HL-60/S4 treated with phorbol 12-myristate 13-acetate at 8.2 ng/mL for 4 days and 3 days (cell line): ENCODE results near the gene RPS3A.
"Not testable (repeated sequence)": the region's sequence is repeated elsewhere in the genome, so short reads cannot be mapped to it uniquely, and the experiment has no call there.

Experiments
- in situ Hi-C: fragments of 300-500 bp; cut with MboI; formaldehyde crosslinking; loops from 2 replicates; pipeline ENCODE4 v1.15.0; 2022; ENCODE audit warnings: low sequenced_read_pairs

RPS3A gene

DNA sequence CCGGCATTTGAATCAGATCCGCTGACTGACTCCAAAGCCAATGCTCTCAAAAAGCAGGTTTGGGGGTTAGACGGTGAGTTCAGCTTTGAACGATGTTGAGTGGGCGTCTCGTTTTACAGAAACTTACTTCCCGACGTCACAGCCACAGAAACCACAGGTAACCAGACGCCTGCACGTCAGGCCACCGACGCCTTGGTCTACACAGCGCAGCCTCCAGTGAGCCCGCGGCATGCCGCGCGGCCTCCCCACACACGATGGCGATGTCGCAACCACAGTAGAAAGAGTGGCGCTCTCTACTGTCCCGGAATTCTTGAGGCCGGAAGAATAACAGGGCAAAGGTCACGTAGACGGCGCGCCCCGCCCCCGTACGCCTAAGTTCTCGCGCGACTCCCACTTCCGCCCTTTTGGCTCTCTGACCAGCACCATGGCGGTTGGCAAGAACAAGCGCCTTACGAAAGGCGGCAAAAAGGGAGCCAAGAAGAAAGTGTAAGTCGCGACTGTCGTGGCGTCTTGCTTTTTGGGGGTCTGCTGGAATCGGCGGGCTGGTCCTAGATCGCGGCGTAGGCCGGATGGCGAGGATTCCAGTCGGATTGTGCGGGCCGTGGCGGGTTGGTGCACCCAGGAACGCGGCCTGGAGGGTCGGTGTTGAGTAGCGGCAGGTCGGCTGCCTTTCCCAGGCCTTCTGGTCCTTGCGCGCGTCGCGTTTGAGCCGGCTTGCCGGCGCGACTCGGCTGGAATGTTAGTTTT lies at the start of gene RPS3A:
TSS of gene RPS3A (plus strand) at position 400 of the 747 bp plus-strand sequence. CDS start at position 425, 25 bp downstream.
- in situ Hi-C loops = no loop called here

DNA sequence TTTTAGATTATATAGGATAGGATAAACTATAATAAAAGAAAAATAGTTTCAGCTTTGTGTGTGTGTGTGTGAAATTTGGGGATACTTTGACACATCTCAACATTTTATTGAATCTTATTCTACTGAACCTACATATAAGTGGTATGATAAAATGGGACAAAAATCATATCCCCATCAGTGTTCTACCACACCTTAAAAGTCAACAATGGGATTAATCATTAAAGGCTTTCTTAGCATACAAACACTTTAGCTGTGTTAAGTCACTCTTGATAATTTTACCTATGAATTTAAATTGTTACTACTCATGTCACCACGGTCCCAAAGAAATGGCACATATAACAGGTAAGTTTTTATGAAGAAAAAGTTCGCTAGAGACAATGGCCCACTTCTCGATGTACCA lies 46.6 kb upstream of the RPS3A start:
- in situ Hi-C loops = no loop called here

DNA sequence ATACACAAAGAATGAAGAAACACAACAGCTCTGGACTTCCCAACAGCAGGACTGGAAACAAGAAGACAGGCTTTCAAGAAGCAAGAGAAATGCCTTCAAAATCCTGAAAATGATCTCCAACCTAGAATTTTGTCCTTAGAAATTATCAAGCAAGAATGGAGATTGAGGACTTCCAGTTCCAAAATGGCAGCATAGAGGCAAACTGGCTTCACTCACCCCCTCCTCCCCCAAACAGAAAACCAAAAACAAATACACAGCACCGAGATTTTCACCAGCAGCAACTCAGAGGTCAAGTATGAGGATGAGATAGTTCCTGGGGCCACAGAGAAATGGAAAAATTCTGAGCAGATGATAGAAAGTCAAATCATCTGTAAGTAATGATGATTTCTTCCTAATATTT lies 43.9 kb upstream of the RPS3A start:
- in situ Hi-C loops = no loop called here

DNA sequence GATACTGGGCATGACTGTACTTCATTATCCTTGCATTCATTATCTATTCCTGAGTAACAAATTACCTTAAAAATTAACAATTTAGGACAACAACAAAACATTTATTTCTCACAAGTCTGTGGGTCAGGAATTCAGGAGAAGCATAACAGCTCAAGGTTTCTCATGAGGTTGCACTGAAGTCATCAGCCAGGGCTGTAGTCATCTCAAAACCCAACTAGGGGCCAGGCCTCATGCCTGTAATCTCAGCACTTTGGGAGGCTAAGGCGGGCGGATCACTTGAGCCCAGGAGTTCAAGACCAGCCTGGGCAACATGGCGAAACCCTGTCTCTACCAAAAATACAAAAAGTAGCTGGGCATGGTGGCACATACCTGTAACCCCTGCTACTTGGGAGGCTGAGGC lies 36.3 kb upstream of the RPS3A start:
- in situ Hi-C loops = not testable (repeated sequence)

DNA sequence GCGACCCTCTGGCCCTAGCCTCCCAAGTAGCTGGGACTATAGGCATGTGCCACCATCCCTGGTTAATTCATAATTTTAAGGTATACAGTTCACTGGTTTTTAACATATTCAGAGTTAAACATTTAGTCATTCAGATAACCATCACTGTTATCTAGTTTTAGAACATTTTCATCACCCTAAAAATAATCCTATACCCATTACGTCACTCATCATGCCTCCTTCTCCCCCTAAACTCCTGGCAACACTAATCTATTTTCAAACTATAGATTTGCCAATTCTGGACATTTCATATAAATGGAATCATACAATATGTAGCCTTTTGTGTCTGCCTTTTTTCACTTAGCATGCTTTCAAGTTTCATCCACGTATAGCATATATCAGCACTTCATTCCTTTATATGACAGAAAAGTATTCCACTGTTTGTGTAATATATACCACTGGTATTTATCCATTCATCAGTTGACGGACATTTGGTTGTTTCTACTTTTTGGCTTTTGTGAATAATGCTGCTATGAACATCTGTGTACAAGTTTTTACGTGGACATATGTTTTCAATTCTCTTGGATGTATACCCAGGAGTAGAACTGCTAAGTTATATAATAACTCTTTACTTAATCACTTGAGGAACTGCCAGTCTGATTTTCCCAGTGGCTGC lies 32.0 kb upstream of the RPS3A start:
- in situ Hi-C loops = no loop called here

DNA sequence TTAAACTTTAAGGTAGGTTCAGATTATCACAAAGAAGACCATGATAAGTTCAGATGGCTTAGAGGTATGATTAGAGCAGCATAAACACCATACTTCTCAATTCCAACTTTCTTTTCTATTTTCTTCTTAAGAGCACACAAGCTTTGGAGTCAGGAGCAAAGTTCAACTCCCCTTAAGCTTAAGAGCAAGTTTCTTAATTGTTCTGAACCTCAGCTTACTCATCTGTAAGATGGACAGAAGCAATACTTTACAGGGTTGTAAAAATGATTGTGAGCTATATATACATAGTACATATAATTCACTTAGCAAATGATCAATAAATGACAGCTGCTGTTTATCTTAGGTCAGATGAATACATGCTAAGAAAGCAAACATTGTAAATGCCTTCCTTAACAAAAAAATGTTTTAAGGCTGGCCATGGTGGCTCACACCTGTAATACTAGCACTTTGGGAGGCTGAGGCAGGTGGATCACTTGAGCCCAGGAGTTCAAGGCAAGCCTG lies 25.0 kb upstream of the RPS3A start:
- in situ Hi-C loops = no loop called here

DNA sequence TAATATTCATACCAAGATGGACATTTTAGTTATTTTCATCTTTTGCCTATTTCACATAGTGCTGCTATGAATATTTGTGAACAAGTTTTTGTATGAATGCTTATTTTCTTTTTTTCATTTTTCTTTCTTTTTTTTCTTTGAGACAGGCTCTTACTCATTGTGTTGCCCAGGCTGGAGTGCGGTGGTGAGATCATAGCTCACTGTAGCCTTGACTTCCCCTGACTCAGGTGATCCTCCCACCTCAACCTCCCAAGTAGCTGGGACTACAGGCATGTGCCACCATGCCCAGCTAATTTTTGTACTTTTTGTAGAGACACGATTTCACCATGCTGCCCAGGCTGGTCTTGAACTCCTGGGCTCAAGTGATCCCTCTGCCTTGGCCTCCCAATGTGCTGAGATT lies 21.4 kb upstream of the RPS3A start:
- in situ Hi-C loops = not testable (repeated sequence)

DNA sequence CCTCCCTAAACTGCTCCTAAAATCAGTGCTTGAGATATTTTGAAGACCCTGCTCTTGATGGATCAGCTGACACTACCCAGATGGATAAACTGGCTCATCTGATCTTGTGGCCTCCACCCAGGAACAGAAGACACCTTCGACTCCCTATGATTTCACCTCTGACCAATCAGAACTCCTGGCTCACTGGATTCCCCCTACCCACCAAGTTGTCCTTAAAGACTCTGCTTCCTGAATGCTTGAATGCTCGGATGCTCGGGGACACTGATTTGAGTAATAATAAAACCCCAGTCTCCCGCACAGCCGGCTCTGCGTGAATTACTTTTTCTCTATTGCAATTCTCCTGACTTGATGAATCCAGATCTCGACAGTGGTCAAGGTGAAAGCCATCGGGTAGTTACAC lies 12.0 kb upstream of the RPS3A start:
- in situ Hi-C loops = no loop called here

DNA sequence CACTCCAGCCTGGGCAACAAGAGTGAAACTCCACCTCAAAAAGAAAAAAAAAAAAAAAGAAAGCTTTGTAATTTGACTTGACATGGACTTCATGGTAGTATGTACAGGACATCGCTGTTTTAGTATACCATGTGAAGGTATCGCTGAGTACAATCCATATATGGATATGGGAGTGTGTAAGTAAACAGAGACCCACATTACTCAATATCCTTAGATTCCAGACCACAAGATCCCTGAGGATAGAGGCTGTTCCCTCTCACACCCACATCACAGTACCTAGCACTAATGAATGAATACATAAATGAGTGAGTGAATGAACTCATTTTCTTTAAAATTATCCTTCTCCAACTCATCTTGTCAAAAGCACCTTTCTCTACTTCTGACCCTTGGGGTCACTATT lies 8.4 kb upstream of the RPS3A start:
- in situ Hi-C loops = no loop called here

DNA sequence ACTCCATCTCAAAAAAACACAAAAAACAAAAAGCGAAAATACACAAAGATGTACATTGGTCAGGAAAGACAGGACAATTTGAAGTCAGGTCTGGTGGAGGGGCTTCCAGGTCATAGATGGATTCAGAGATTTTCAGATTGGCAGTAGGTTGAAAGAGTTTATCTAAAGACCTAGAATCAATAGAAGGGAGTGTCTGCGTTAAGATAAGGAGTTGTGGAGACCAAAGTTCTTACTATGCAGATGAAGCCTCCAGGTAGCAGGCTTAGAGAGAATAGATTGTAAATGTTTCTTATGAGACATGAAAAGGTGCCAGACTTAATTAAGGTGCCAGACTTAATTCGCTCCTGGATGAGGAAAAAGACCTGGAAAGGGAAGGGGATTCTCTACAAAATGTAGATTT lies 6.9 kb upstream of the RPS3A start:
- in situ Hi-C loops = no loop called here

DNA sequence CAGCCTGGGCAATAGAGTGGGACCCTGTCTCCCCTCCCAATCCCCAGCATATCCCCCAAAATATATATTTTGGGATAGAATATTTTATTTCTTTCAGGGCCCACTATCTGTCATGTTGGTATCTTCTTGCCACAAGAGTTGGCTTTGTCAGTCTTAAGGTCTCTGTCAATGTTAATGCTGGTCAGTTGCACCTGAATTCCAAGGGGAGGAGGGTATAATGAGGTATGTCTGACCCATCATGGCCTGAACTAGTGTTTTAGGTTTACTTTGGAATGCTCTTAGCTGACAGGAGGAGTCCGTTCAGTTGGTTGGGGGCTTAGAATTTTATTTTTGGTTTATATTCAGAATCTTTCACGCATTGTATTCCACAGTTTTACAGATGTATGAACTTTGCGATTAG lies 6.2 kb upstream of the RPS3A start:
- in situ Hi-C loops = no loop called here

DNA sequence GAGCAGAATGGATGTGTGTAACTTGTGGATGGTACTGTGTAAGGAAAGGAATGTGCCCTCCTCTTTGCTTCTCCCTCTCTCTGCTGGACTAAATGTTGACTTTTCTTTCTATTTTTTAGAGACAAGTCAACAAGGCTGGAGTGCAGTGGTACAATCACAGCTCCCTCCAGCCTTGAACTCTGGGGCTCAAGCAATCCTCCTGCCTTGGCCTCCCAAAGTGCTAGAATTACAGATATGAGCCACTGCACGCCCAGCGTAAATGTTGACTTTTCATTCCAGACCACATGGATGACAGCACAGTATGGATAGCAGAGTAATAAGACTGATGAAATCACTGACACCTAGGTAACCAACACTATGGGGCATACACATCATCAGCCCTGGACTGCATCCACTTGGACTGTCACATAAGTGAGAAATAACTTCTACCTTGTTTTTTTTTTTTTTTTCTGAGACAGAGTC lies 5.1 kb upstream of the RPS3A start:
- in situ Hi-C loops = no loop called here

DNA sequence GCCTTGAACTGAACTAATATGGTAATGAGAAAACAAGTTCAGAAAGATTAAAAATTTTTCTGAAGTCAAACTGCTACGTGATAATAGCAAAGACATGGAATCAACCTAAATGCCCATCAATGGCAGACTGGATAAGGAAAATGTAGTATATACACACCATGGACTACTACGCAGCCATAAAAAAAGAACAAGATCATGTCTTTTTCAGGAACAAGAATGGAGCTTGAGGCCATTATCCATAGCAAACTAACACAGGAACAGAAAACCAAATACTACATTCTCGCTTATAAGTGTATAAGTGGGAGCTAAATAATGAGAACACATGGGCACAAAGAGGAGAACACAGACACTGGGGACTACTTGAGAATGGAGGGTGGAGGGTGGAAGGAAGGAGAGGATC lies 4.3 kb upstream of the RPS3A start:
- in situ Hi-C loops = no loop called here

DNA sequence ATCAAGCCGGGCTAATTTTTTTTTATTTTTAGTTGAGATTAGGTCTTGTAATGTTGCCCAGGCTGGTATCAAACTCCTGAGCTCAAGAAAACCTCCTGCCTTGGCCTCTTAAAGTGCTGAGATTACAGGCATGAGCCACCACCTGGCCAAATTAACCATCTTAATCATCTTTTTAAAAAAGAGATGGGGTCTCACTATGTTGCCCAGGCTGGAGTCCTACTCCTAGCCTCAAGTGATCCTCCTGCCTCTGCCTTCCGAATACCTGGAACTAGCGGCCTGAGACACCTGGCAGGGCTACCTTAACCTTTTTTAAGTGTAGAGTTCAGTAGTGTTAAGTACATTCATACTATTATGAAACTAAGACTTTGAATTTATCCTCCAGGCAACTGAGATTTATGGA lies 1.7 kb upstream of the RPS3A start:
- in situ Hi-C loops = no loop called here

DNA sequence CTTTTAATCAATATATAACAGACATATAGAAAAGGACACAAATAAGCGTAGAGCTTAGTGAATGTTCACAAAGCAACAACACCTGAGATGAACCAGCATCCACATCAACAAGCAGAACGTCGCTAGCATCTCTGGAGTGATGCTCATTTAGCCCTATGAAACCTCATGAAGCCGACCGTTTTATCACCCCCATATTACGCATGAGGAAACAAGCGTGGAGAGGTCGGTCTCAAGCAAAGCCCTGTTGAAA lies 524 bp upstream of the RPS3A start:
- in situ Hi-C loops = no loop called here

DNA sequence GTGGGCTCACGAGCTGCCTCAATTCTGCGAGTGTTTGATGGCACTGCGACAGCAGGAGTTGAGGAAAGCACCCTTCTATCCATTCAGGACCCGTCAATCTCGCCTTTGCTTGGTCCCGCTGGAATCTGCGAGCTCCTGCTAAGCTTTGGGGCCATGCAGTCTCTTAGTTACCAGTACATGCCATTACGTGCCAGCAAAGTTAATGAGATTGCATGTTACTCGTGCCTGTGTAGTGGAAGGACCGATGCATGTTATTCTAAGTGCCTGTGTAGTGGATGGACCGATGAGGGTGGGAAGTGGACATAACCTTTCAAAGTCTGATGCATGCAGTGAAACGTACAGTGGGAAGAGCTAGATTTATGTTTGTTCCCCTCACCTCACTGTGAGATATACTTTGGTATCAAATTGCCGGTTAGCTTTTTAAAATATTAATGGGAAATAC lies 569 bp downstream of the RPS3A start:
- in situ Hi-C loops = no loop called here

DNA sequence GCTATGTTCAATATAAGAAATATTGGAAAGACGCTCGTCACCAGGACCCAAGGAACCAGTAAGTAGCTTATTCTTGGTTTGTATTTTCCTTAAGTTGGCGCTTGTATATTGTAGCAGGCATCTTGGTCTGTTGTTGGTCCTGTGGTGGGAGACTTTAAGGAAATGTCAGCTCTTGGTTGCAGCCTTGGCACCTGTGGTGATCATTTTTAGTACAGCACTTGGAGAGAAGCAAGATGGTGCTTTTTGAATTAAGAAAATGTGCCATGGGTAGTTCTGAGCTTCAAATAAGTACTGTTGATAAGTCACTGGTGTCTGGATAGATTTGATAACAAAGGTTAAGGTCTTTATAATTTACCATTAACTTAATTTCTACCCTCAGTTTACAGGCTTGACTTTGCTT lies 1.1 kb downstream of the RPS3A start:
- in situ Hi-C loops = no loop called here

DNA sequence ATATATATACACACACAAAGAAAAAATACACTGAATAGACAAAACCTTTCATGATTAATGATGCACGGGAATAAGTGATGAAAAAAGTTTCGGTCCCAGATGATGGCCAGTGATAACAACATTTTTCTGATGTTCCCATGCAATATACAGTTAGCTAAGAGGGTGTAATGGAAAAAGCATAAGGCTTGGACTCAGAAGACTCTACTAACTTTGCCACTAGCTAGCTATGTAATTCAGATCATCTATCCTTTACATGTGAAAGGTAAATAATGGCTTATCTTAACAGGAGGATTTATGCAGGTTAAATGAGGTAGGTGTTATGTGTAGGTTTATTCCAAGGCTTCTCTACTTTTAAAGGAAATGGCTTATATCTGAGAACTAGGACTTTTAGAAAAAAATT lies 4.3 kb downstream of the RPS3A start:
- in situ Hi-C loops = no loop called here

DNA sequence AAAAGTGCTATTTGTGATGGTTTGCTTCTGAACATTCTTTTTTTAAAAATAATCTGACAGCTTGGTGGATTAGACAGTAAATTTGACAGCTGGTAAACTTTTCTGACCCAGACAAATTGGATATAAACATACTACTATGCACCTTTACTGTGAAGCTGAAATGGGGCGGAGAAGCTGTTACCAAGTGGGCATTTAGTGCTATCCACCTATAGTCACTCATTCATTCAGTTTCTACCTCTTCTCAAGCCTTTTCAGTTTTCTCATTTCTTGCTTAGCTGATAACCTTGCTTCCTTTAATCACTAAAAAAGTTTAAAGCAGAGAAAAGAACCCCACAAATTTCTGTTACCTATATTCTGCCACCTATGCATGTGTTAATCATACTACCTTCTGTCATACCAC lies 5.2 kb downstream of the RPS3A start:
- in situ Hi-C loops = no loop called here

DNA sequence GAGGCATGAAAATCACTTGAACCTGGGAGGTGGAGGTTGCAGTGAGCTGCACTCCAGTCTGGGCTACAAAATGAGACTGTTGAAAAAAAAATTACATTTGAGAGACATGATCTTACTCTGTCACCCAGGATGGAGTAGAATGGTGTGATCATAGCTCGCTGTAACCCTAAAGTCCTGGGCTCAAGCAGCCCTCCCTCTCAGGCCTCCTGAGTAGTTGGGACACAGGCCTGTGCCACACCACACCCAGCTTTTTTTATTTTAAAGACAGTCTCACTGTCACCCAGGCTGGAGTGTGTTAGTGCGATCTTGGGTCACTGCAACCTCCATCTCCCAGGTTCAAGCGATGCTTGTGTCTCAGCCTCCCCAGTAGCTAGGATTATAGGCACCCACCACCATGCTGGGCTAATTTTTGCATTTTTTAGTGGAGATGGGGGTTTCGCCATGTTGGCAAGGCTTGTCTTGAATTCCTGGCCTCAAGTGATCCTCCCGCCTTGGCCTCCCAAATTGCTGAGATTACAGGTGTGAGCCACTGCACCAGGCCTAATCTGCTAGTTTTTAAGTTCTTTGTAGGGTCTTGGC lies 6.1 kb downstream of the RPS3A start:
- in situ Hi-C loops = no loop called here

DNA sequence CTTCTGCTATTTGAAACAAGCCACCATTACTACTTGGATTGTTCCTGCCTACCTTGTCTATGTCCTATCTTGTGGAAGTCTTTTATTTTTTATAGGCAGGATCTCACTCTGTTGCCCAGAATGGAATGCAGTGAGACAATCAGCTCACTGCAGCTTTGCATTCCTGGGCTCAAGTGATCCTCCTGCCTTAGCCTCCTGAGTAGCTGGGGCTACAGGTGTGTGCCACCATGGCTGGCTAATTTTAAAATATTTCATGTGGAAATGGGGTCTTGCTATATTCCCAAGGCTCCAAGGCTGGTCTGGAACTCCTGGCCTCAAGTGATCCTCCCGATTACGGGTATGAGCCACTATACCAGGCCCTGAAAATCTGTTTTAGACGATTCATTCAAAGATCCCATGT lies 7.6 kb downstream of the RPS3A start:
- in situ Hi-C loops = no loop called here

DNA sequence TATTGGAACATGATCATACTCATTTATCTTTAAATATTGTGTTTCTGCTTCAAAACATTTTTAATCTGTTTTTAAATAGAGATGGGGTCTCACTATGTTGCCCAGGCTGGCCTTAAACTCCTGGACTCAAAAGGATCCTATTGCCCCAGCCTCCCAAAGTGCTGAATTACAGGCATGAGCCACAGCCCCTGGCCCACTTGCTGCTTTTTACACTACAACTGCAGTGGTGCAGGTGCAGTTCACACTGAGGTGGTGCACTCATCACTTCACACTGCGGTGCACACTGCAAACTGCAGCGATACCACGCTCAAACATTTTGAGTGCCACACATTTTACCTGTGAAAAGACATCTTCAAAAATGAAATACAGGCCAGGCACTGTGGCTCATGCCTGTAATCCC lies 10.8 kb downstream of the RPS3A start:
- in situ Hi-C loops = no loop called here
